Activated CD8-positive, alpha-beta T cell treated with anti-CD3 and anti-CD28 coated beads for 36 hours (primary cell): Measurements from ENCODE around the gene SYNDIG1. TPM values are rescaled to one million over a fixed set of nuclear protein-coding genes. Genes with fewer than 3 reads are reported as not detected.

ENCODE experiments used
- ATAC-seq: fragments of 200-7000 bp; cut with Tn5 transposase; one replicate; pipeline ENCODE4 v1.10.0; 2021; ENCODE audit warnings: mild to moderate bottlenecking, moderate library complexity
- CTCF ChIA-PET: fragments of 350-600 bp; sonication (Branson Sonifier 250); formaldehyde crosslinking; loops from one replicate; lab custom pipeline; 2021; ENCODE audit warnings: antibody characterized with exemption; lab: Charles Lee
- POLR2A ChIA-PET: fragments of 350-600 bp; sonication (Branson Sonifier 250); formaldehyde crosslinking; loops from one replicate; lab custom pipeline; 2021; ENCODE audit warnings: antibody characterized with exemption; lab: Charles Lee
- DNase-seq: peaks from one replicate; pipeline ENCODE4 v3.0.0-alpha.2; 2020
- H3K27ac Mint-ChIP-seq: one replicate; pipeline ENCODE4 v1.8.0; 2021; ENCODE audit warnings: mild to moderate bottlenecking, mixed read lengths
- H3K27me3 Mint-ChIP-seq: one replicate; pipeline ENCODE4 v1.8.0; 2021; ENCODE audit warnings: mixed read lengths
- H3K36me3 Mint-ChIP-seq: one replicate; pipeline ENCODE4 v1.8.0; 2021; ENCODE audit warnings: low read depth, mixed read lengths
- H3K4me1 Mint-ChIP-seq: one replicate; pipeline ENCODE4 v1.8.0; 2021; ENCODE audit warnings: low read depth, mixed read lengths
- H3K4me3 Mint-ChIP-seq: one replicate; pipeline ENCODE4 v1.8.0; 2021; ENCODE audit warnings: mild to moderate bottlenecking, moderate library complexity, mixed read lengths
- H3K9me3 Mint-ChIP-seq: one replicate; pipeline ENCODE4 v1.8.0; 2021; ENCODE audit warnings: mixed read lengths
- CTCF ChIP-seq: fragments of 200-600 bp; IDR thresholded peaks from one replicate; pipeline ENCODE4 v1.8.0; 2022; ENCODE audit warnings: antibody characterized with exemption, mild to moderate bottlenecking
- intact Hi-C: fragments of 100-400 bp; cut with micrococcal nuclease; formaldehyde crosslinking; loops from one replicate; pipeline ENCODE4 v1.10.0; 2022
- total RNA-seq, 2 experiments: library from RNA; stranded (reverse); gene quantifications; one replicate each; pipeline ENCODE4 v1.2.3, GENCODE V29; 2021

Gene SYNDIG1
- total RNA-seq, 2 experiments from 2014 or later, result not detected

- Mint-ChIP-seq H3K27ac (no peak overlapping the region), H3K9me3 (no peaks in the 10 kb centered on the region), H3K27me3 (no peaks in the 10 kb centered on the region), H3K4me1 (no peaks in the 10 kb centered on the region), H3K4me3 (no peak overlapping the region), H3K36me3 (no peaks in the 10 kb centered on the region)
- POLR2A ChIA-PET, result no interaction called here
- ATAC-seq, result no peak
- no peak for DNase-seq
- CTCF ChIA-PET, result no interaction called here
- intact Hi-C loops, result no loop called here
- TF ChIP-seq CTCF, result no peak
Measured at GRCh38 chr20:24582373-24583168, 113.1 kb downstream of the SYNDIG1 start.

GRCh38 chr20:24583169-24583792, 113.9 kb downstream of the SYNDIG1 start:
- CTCF ChIA-PET, result no interaction called here
- no peak for DNase-seq
- Mint-ChIP-seq H3K36me3 (no peaks in the 10 kb centered on the region), H3K27ac (no peak overlapping the region), H3K9me3 (no peaks in the 10 kb centered on the region), H3K4me1 (no peaks in the 10 kb centered on the region), H3K27me3 (no peaks in the 10 kb centered on the region), H3K4me3 (no peak overlapping the region)
- intact Hi-C loops, result no loop called here
- ATAC-seq, result no peak
- POLR2A ChIA-PET, result no interaction called here
- no peak for TF ChIP-seq CTCF

- ATAC-seq (no peak), DNase-seq (no peak)
- Mint-ChIP-seq H3K9me3 (no peaks in the 10 kb centered on the region), H3K27ac (no peak overlapping the region), H3K27me3 (no peaks in the 10 kb centered on the region), H3K36me3 (no peaks in the 10 kb centered on the region), H3K4me3 (no peak overlapping the region), H3K4me1 (no peaks in the 10 kb centered on the region)
- CTCF ChIA-PET, result no interaction called here
- POLR2A ChIA-PET, result no interaction called here
- TF ChIP-seq CTCF, result no peak
- intact Hi-C loops, result no loop called here
Measured at GRCh38 chr20:24584078-24584477, 114.6 kb downstream of the SYNDIG1 start.

- Mint-ChIP-seq H3K27ac (no peak overlapping the region), H3K9me3 (no peaks in the 10 kb centered on the region), H3K4me1 (no peaks in the 10 kb centered on the region), H3K27me3 (no peaks in the 10 kb centered on the region), H3K4me3 (no peak overlapping the region), H3K36me3 (no peaks in the 10 kb centered on the region)
- intact Hi-C loops, result no loop called here
- no peak for ATAC-seq
- ChIA-PET CTCF (no interaction called here), POLR2A (no interaction called here)
- no peak for TF ChIP-seq CTCF
- DNase-seq, result no peak
Measured at GRCh38 chr20:24584538-24585356, 115.3 kb downstream of the SYNDIG1 start.
